ENCODE measurements around the gene GRK2. TPM values are rescaled to one million over a fixed set of nuclear protein-coding genes. Genes with fewer than 3 reads are reported as not detected.
A peak's percentile ranks its signal among the peaks of the same experiment; 100 is the strongest.

Gene GRK2
- total and polyA plus RNA-seq, 3 donors from 2014 or later: 45.6 to 87.6 (median 64.3) TPM

DNA sequence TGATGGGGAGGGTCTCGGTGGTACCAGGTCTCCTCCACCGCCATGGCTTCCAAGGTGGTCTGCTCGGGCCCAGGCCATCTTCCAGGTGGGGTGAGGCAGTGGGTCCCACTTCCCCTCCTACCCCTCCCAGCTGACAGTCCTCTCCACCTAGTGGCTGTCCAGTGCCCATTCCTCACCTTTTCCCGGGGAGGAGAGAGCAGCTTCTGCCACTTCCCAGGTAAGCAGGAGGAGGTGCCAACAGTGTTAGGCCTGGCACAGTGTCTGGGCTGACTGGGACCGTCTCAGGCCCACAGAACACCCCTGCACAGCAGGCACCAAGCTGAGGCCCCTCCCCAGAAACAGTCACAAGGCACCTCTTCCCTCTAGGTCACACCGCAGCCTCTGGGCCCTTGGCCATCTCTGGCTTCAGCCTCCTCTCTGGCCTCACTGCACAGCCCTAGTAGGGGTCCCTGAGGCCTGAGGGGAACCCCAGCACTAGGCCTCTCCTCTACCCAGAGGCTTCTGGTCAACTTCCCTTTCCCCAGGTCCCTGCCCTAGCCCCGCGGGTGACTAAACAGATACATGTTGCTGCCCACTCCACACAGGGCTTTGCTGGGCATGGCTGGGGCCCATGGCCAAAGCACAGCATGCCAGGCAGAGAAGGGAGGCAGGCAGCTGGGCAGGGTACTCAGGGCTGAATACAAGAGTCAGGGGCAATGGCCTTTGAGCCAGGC, 20.5 kb downstream of the GRK2 start:
- intact Hi-C loops (cut with DNase I; ENCODE audit: low total_unique reads): no loop called here
- no peaks in the 10 kb centered on the region for H3K27me3 ChIP-seq
- no peak overlapping the region for H3K4me3 ChIP-seq
- no peaks in the 10 kb centered on the region for H3K9me3 ChIP-seq
- DNase-seq: no peak
- H3K36me3 ChIP-seq (ENCODE audit: low read depth, missing control alignments): no peaks in the 10 kb centered on the region
- peaks cover 22% of the 10 kb centered on the region for H3K4me1 ChIP-seq
- H3K27ac ChIP-seq: peak overlapping the region; percentile 46 to 93
- no peak for TF ChIP-seq POLR2A (IDR thresholded peaks at IDR 0.05)
- TF ChIP-seq, protein P1, sequence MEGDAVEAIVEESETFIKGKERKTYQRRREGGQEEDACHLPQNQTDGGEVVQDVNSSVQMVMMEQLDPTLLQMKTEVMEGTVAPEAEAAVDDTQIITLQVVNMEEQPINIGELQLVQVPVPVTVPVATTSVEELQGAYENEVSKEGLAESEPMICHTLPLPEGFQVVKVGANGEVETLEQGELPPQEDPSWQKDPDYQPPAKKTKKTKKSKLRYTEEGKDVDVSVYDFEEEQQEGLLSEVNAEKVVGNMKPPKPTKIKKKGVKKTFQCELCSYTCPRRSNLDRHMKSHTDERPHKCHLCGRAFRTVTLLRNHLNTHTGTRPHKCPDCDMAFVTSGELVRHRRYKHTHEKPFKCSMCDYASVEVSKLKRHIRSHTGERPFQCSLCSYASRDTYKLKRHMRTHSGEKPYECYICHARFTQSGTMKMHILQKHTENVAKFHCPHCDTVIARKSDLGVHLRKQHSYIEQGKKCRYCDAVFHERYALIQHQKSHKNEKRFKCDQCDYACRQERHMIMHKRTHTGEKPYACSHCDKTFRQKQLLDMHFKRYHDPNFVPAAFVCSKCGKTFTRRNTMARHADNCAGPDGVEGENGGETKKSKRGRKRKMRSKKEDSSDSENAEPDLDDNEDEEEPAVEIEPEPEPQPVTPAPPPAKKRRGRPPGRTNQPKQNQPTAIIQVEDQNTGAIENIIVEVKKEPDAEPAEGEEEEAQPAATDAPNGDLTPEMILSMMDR (IDR thresholded peaks at IDR 0.05): no peak
- 76 to 79% methylated on average over 6 to 8 of the region's 8 CpGs for WGBS, 2 donors

DNA sequence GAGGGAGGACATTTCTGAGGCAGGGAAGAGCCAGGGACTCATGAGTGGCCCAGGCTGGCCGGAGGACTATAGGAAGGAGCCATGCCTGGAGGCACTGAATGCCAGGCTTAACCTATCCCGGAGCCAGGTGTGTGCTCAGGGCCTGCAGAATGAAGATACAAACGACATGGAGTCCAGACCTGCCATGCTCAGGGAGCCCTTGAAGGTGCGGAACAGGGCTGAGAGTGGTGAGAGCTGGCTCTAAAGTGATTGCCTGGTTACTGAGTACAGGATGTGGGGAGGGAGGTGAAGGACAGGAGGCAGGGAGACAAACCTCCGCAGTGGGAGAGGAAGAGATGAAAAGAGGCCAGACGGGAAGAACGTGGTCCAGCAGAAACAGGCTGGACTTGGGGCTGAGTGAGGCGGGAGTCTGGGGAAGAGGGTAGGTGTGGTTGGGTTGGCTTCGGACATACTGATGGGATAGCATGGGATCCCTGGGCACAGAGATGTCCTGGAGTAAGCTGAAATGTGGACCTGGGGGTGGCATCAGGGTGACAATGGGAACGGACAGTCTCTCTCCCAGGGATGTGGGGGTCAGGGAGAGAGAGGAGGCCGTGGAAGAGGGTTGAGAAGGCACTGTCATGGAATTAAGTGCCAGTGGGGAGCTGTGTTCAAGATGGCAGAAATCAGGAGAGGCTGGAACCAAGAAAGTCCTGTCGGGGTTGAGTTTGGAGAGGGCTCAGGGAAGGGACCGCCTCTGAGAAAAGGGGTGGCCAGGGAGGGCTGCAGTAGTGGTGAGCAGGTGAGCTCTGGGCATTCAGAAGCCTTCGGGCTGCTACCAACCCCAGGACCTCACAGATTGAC, 21.3 kb downstream of the GRK2 start:
- no peak for DNase-seq
- Histone ChIP-seq H3K36me3 (ENCODE audit: low read depth, missing control alignments) (no peaks in the 10 kb centered on the region), H3K27ac (peak overlapping the region; percentile 46 to 93), H3K9me3 (no peaks in the 10 kb centered on the region), H3K4me3 (no peak overlapping the region), H3K4me1 (peaks cover 22% of the 10 kb centered on the region), H3K27me3 (no peaks in the 10 kb centered on the region)
- TF ChIP-seq POLR2A (IDR thresholded peaks at IDR 0.05): no peak
- TF ChIP-seq, protein P1 (IDR thresholded peaks at IDR 0.05): no peak
- WGBS, 2 donors: 52 to 61% methylated on average over 14 of the region's 14 CpGs
- intact Hi-C loops (cut with DNase I; ENCODE audit: low total_unique reads): no loop called here

DNA sequence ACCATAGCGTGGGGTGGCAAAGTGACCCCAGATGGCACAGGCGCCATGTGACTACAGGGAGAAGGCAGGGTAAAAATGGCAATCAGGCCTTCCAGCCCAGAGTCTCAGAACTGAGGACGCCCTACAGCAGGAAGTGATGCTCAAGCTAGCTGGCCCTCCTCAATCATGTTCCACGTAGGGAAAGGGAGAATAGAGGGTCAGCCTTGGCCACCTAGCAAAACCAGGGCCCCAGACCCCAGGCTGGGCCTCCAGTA, 21.9 kb downstream of the GRK2 start:
- Histone ChIP-seq H3K4me1 (peaks cover 22% of the 10 kb centered on the region), H3K36me3 (ENCODE audit: low read depth, missing control alignments) (no peaks in the 10 kb centered on the region), H3K9me3 (no peaks in the 10 kb centered on the region), H3K4me3 (peak overlapping the region; percentile 76 to 89), H3K27me3 (no peaks in the 10 kb centered on the region), H3K27ac (peak overlapping the region; percentile 46 to 93)
- WGBS, 2 donors: 20 to 24% methylated on average over 4 of the region's 4 CpGs
- TF ChIP-seq, protein P1 (IDR thresholded peaks at IDR 0.05): no peak
- no peak for TF ChIP-seq POLR2A (IDR thresholded peaks at IDR 0.05)
- intact Hi-C loops (cut with DNase I; ENCODE audit: low total_unique reads): no loop called here
- DNase-seq: no peak

DNA sequence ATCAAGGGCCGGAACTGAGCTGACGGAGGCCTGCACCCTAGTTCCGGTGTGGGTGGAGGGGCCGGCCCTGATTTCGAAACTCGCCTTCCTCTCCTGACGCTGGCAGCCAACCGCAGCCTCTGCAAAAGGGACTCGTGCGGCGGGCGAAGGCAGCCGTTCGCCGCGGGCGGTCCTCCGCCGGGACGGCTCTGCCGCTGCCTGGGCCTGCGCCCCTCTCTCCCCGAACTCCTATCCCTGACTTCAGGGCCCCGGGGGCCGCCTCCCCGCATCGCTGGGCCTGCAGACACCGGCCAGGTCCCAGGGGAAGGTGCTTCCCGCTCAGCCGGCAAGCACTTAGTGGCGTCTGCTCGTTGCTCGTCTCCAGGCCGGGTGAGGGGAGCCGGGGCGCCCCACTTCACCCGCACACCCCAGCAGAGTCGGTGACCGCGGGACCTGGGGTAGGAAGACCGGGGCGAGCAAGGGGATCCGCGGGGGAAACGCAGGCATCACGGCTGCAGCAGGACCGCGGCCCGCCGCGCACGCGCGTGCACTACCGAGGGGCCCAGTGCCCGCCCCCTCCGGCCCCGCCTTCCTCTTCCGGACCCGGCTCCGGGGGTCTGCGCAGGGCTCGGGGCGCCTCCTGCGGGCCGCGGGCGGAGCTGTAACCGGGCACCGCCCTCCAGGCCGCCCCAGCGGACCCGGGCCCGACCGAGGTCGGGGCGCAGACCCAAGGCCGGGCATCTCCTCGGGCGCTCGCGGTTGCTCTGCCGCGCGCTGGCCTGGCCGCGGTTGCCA, 22.4 kb downstream of the GRK2 start:
- H3K36me3 ChIP-seq (ENCODE audit: low read depth, missing control alignments): no peaks in the 10 kb centered on the region
- DNase-seq: peak; percentile 89
- H3K4me1 ChIP-seq: peaks cover 22% of the 10 kb centered on the region
- intact Hi-C loops (cut with DNase I; ENCODE audit: low total_unique reads): no loop called here
- H3K27me3 ChIP-seq: no peaks in the 10 kb centered on the region
- WGBS, 2 donors: 0% methylated on average over 1 to 79 of the region's 87 CpGs
- peak overlapping the region; percentile 76 to 89 for H3K4me3 ChIP-seq
- H3K9me3 ChIP-seq: no peaks in the 10 kb centered on the region
- H3K27ac ChIP-seq: peak overlapping the region; percentile 46 to 93
- TF ChIP-seq, protein P1 (IDR thresholded peaks at IDR 0.05): peak in 1 of 3 experiments; percentile 13
- no peak for TF ChIP-seq POLR2A (IDR thresholded peaks at IDR 0.05)

Measured in testis (tissue), 3 donors.